Gastroesophageal sphincter (tissue), 4 donors: ENCODE data around the gene HOPX. TPM values are rescaled to one million over a fixed set of nuclear protein-coding genes. Genes with fewer than 3 reads are reported as not detected.

Source experiments
- ATAC-seq: fragments of 150-250 bp; one replicate; pipeline ENCODE4 v1.9.1; 2016; ENCODE audit warnings: mild to moderate bottlenecking, moderate library complexity
- H3K27ac ChIP-seq, 4 donors: fragments of 200-600 bp; sonication (generic) in 3 of 4; 1 replicate in 3 of 4; 2 replicates in 1 of 4; pipeline ENCODE4 v1.5.1; 2016 to 2019
- H3K27me3 ChIP-seq: fragments of 200-600 bp; sonication (generic); one replicate; pipeline ENCODE4 v1.5.1; 2019
- H3K36me3 ChIP-seq, 2 donors: fragments of 200-600 bp; sonication (generic); one replicate each; pipeline ENCODE4 v1.5.1; 2019; ENCODE audit warnings: control low read depth in 1 of 2
- H3K4me1 ChIP-seq, 3 donors: fragments of 200-600 bp; sonication (generic); 1 replicate in 2 of 3; 2 replicates in 1 of 3; pipeline ENCODE4 v1.5.1; 2016 to 2019; ENCODE audit warnings: control low read depth in 2 of 3
- H3K4me3 ChIP-seq, 2 donors: fragments of 200-600 bp; sonication (generic); one replicate each; pipeline ENCODE4 v1.5.1; 2019; ENCODE audit warnings: mild to moderate bottlenecking in 1 of 2, moderate library complexity in 1 of 2
- H3K9me3 ChIP-seq, 3 donors: fragments of 200-600 bp; sonication (generic); one replicate each; pipeline ENCODE4 v1.5.1; 2017 to 2019; ENCODE audit warnings: control low read depth in 2 of 3
- CTCF ChIP-seq, 4 experiments: fragments of 200-600 bp in 2 of 4; fragments of 450-650 bp in 2 of 4; sonication (generic) in 1 of 4; IDR thresholded peaks; one replicate each; pipeline ENCODE4 v1.5.1; 2017 to 2019; ENCODE audit warnings: antibody characterized with exemption in 4 of 4, mild to moderate bottlenecking in 2 of 4, moderate library complexity in 2 of 4
- EP300 ChIP-seq: sonication (generic); formaldehyde crosslinking; IDR thresholded peaks from one replicate; pipeline ENCODE4 v1.6.1; 2017; ENCODE audit warnings: antibody characterized with exemption, mild to moderate bottlenecking
- POLR2A ChIP-seq, 2 donors: fragments of 450-650 bp; IDR thresholded peaks; one replicate each; pipeline ENCODE4 v1.6.1; 2017; ENCODE audit warnings: antibody characterized with exemption in 2 of 2, mild to moderate bottlenecking in 2 of 2, moderate library complexity in 1 of 2
- POLR2AphosphoS5 ChIP-seq: sonication (generic); formaldehyde crosslinking; IDR thresholded peaks from one replicate; pipeline ENCODE4 v1.6.1; 2017; ENCODE audit warnings: antibody characterized with exemption
- WGBS, 2 donors: methylation state at CpG; one replicate each; pipeline ENCODE4 v1.1.5; 2018; ENCODE audit warnings: low coverage in 1 of 2; 5-methylcytosine and 5-hydroxymethylcytosine counted together
- total RNA-seq, 4 donors: library from RNA; depleted of rRNA; stranded (reverse); fragments of >200 nt; gene quantifications; one replicate each; pipeline ENCODE4 v1.1.0, GENCODE V29; 2016

HOPX gene
- total RNA-seq, 4 donors from 2014 or later, result 2.7 to 31.7 (median 6.6) TPM

GRCh38 chr4:56690393-56690792 lies 9.3 kb upstream of the HOPX start:
- no peak for TF ChIP-seq POLR2A (IDR thresholded peaks at IDR 0.05)
- TF ChIP-seq POLR2AphosphoS5, result no peak
- TF ChIP-seq CTCF (IDR thresholded peaks at IDR 0.05), result no peak
- Histone ChIP-seq H3K27me3 (peaks cover 4% of the 10 kb centered on the region), H3K4me1 (no peaks in the 10 kb centered on the region), H3K27ac (no peak overlapping the region), H3K4me3 (no peak overlapping the region), H3K36me3 (no peaks in the 10 kb centered on the region), H3K9me3 (no peaks in the 10 kb centered on the region)
- WGBS, 2 donors, result 100% methylated on average over 1 of the region's 1 CpG; no CpG with 5 or more reads in 1 of the 2 donors
- ATAC-seq, result no peak

- Histone ChIP-seq H3K36me3 (no peaks in the 10 kb centered on the region), H3K9me3 (no peaks in the 10 kb centered on the region), H3K27ac (no peak overlapping the region), H3K4me3 (no peak overlapping the region), H3K4me1 (no peaks in the 10 kb centered on the region), H3K27me3 (peaks cover 13% of the 10 kb centered on the region)
- TF ChIP-seq POLR2A (IDR thresholded peaks at IDR 0.05), result no peak
- no peak for TF ChIP-seq CTCF (IDR thresholded peaks at IDR 0.05)
- TF ChIP-seq EP300, result no peak
- no peak for TF ChIP-seq POLR2AphosphoS5
- ATAC-seq, result no peak
- 90 to 100% methylated on average over 2 of the region's 2 CpGs for WGBS, 2 donors
Measured at GRCh38 chr4:56689201-56689969, 8.3 kb upstream of the HOPX start.

- H3K36me3 ChIP-seq, result no peaks in the 10 kb centered on the region
- H3K27me3 ChIP-seq, result peaks cover 17% of the 10 kb centered on the region
- H3K4me3 ChIP-seq, result no peak overlapping the region
- no peak overlapping the region for H3K27ac ChIP-seq
- no peaks in the 10 kb centered on the region for H3K4me1 ChIP-seq
- TF ChIP-seq EP300, result no peak
- no peak for TF ChIP-seq CTCF (IDR thresholded peaks at IDR 0.05)
- TF ChIP-seq POLR2A (IDR thresholded peaks at IDR 0.05), result no peak
- TF ChIP-seq POLR2AphosphoS5, result no peak
- ATAC-seq, result no peak
- H3K9me3 ChIP-seq, result no peaks in the 10 kb centered on the region
- WGBS, 2 donors, result 50 to 68% methylated on average over 1 to 2 of the region's 2 CpGs
Measured at GRCh38 chr4:56688094-56688647, 7.1 kb upstream of the HOPX start.

- Histone ChIP-seq H3K27ac (no peak overlapping the region), H3K4me3 (no peak overlapping the region), H3K36me3 (no peaks in the 10 kb centered on the region), H3K27me3 (peaks cover 27% of the 10 kb centered on the region), H3K9me3 (no peaks in the 10 kb centered on the region), H3K4me1 (peaks cover 0 to 5% (median 0%) of the 10 kb centered on the region in 3 donors)
- ATAC-seq, result no peak
- WGBS, 2 donors, result 17 to 76% methylated on average over 1 to 3 of the region's 3 CpGs
- TF ChIP-seq POLR2AphosphoS5 (no peak), POLR2A (IDR thresholded peaks at IDR 0.05) (no peak), CTCF (IDR thresholded peaks at IDR 0.05) (no peak)
Measured at GRCh38 chr4:56686537-56687231, 5.6 kb upstream of the HOPX start.
